ELF-1 (cell line): ENCODE results near the gene MIA3.
"Not testable (repeated sequence)": the region's sequence is repeated elsewhere in the genome, so short reads cannot be mapped to it uniquely, and the experiment has no call there.

ENCODE experiments used
- DNase-seq: peaks from one replicate; pipeline ENCODE4 v3.0.0-alpha.2; 2016; ENCODE audit warnings: low read depth, low spot score

The MIA3 gene

GRCh38 chr1:222663431-222663934 lies 45.6 kb downstream of the MIA3 start:
- no peak for DNase-seq

DNA sequence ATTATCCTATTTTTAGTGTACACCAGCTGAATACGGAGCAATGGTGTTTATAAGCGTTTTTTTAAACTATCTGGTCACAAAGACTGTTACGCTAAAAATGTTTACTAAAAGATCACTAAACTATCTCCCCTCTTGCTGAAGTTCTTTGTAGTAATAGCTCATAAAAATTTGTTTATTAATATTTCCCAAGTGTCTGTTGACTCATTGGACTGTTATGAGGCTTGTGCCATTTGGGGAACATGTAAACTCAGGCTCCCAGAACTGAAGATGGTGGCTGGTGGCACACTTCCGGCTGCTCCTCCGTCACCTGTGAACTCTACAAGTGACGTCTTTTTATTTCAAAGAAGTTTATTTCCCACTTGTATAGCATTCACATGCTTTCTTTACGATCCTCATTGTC lies 48.1 kb downstream of the MIA3 start:
- DNase-seq = no peak

- DNase-seq = not testable (repeated sequence)
Measured at GRCh38 chr1:222668184-222668583, 50.3 kb downstream of the MIA3 start.

GRCh38 chr1:222669107-222669506 lies 51.2 kb downstream of the MIA3 start:
- not testable (repeated sequence) for DNase-seq

DNA sequence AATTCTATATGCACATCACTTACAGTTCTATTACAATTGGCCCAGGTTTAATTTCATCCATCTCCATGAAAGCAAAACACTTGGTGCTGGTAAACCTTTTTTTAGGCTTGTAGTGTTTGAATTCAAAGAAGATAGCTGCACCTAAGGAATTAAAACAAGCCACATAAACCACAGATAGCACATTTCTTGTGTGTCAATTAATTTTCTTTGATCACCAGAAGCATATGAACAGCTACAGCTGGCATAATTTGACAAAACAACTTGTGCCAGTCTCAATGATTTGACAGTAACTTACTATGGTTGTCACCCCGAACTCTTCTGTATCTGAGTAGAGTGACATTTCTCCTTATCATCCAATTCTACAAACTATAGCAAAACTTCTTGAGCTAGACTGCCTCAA lies 52.2 kb downstream of the MIA3 start:
- DNase-seq = no peak

- DNase-seq = no peak
Measured at GRCh38 chr1:222680080-222680479, 62.2 kb downstream of the MIA3 start.

DNA sequence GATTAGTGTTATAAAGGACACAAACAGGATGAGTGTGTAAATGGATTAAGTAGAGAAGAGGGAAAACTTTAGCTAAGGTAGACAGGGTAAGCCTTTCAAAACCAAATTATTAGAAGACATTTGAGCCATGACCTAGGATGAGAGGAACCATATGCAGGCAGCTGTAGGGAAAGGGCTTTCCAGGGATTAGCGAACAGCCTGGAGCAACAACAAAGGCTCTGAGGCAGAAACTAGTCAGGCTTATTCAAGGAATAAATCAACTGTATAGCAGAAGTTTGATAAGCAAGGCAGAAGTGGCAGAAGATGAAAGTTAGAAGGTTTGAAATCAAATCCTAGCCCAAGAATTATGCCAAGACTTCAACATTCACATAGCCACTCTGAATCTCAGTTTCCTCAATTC lies 73.1 kb downstream of the MIA3 start:
- DNase-seq = no peak

DNA sequence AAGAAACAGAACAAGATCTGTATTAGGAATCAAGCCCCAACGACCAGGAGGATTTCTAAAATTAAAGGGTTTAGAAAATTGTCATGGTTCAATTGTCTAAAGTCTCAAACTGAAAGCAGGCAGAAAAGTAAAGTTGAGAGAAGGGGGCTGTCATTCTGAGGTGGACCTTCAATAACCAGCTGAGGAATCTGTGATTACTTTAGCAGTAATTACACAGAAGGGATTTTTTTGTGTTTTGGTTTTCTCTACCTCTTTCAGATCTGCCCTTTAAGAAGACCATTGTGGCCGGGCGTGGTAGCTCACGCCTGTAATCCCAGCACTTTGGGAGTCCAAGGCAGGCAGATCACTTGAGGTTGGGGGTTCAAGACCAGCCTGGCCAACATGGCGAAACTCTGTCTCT lies 77.0 kb downstream of the MIA3 start:
- DNase-seq = no peak

- DNase-seq = no peak
Measured at GRCh38 chr1:222696741-222697140, 78.8 kb downstream of the MIA3 start.

DNA sequence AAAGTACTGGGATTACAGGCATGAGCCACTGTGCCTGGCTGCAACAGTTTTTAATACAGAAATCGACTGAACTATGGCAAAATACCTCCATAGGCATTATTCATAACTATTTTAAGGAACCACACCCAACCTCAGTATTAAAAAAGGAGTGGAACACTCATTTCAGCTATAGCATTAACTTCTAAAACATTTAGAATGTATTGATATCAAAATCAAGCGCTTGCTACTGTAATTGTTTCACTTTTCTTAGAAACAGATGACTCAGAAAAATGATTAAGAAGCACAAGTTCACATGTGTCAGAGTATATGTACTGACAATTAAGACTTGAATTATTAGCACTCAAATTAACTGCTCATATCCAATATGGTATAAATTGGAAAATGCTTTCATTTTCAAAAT lies 79.3 kb downstream of the MIA3 start:
- no peak for DNase-seq

GRCh38 chr1:222697826-222698225 lies 79.9 kb downstream of the MIA3 start:
- no peak for DNase-seq

DNA sequence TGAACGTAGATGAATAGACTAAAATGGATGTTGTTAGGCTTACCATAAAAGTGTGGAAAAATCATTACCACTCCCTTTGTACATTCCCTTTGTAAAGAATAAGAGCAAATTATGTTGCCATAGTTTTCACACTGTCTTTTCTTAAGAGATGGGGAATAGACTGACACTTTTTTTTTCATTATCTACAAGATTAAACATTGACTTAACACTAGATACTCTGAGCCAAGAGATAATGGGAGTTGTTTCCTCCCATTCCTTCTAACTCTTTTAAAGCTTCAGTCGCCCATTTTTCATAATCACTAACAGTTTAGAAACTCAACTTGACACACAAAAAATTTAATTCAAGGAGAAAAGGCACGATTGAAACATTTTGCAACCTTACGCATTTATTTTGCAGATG lies 84.3 kb downstream of the MIA3 start:
- DNase-seq = no peak

GRCh38 chr1:222704260-222704659 lies 86.4 kb downstream of the MIA3 start:
- DNase-seq = no peak

- DNase-seq = no peak
Measured at GRCh38 chr1:222706815-222707214, 88.9 kb downstream of the MIA3 start.

GRCh38 chr1:222709700-222710153 lies 91.8 kb downstream of the MIA3 start:
- DNase-seq = no peak

GRCh38 chr1:222711319-222712252 lies 93.7 kb downstream of the MIA3 start:
- DNase-seq = peak; percentile 75

DNA sequence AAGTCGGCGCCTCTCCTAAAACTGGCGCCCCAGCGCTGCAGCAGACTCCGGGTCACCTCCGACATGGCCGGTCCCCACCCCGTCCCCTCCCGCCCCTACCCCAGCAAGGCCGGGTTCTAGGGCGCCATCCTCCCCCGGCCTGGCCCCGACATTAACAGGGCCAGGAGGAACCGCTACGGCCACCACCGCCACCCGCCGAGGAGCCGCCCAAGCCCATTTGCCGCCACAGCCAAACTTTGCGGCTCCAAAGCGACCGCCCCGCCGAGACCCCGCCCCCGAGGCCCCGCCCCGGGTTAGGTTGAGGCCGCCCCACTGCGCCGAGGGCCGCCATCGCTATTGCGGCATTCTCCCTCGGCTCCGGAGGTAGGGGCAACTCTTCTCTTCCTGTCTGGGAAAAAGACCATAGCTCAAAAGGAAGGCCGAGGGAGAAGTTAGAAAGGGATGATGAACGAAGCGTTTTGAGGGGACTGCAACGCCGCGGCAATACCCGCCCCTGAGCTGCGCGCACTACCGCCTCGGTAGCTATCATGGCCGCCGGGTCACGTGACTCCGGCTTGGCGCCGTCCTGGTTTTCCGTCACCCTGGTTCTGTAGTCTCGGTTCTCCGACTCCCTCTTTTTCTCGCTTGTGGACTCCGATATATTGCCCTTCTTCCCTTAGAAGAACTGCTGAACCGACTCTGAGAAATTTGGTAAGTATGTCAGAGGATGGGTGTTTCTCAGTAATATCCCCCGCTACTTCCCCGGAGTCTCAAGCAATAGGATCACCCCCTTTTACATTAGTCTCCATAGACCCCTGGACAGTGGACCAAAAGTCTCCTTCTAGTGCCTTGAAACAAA lies 94.6 kb downstream of the MIA3 start, which contains the start of the genes AIDA and BROX:
Gene AIDA (minus strand): TSS at position 239 of the 838 bp plus-strand sequence. CDS start 174 bp downstream, at position 65.
Gene BROX (plus strand): TSS at position 312 of the 838 bp plus-strand sequence. CDS start 3,136 bp downstream, outside the sequence.
- peak; percentile 91 for DNase-seq

- peak; percentile 98 for DNase-seq
Measured at GRCh38 chr1:222713091-222713961, 95.4 kb downstream of the MIA3 start.

DNA sequence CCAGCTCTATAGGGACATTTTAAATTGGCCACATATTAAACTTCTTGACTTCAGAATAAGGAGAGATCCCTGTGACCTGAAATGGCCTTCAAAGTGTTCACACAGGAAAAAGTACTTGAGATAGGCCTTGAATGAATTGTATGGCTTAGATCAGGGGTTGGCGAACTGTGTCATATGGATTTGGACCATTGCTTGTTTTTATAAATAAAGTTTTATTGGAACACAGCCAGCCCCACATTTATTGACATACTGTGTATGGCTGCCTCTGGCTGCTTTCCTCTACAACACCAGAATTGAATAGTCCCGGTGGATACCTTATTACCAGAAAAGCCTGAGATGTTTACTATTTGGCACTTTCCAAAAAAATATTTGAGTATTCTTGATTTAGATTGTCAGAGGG lies 98.5 kb downstream of the MIA3 start:
- DNase-seq = no peak
